ENCODE measurements around the gene NACC2.

DNA sequence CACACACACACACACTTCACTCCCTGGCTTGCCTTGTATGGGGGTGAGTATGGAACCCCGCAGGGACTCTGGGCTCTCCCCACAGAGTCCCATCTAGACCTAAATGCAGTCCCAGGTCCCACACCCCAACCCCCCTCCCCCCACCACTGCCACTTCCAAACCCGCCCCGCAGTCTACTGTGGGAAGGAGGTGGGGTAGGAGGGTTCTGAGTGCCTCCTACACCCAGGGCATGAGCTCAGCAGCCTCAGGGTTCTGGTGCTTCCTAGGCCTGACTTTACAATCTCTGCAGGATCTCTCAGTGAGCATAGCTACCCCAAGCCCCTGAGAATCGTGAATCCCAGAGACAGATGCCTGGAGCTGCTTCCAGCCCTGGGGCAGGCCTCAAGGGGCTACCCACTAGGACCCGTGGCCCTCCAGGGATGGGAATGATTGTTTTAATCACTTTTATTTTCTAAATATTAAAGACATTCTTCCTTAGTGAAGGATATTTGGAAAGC lies 1.5 kb upstream of the NACC2 start:
- TF ChIP-seq, protein P1, sequence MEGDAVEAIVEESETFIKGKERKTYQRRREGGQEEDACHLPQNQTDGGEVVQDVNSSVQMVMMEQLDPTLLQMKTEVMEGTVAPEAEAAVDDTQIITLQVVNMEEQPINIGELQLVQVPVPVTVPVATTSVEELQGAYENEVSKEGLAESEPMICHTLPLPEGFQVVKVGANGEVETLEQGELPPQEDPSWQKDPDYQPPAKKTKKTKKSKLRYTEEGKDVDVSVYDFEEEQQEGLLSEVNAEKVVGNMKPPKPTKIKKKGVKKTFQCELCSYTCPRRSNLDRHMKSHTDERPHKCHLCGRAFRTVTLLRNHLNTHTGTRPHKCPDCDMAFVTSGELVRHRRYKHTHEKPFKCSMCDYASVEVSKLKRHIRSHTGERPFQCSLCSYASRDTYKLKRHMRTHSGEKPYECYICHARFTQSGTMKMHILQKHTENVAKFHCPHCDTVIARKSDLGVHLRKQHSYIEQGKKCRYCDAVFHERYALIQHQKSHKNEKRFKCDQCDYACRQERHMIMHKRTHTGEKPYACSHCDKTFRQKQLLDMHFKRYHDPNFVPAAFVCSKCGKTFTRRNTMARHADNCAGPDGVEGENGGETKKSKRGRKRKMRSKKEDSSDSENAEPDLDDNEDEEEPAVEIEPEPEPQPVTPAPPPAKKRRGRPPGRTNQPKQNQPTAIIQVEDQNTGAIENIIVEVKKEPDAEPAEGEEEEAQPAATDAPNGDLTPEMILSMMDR (IDR thresholded peaks at IDR 0.05) = no peak
- TF ChIP-seq ZFX (IDR thresholded peaks at IDR 0.05; ENCODE audit: borderline replicate concordance) = no peak

Data from 22Rv1 (cell line).